ENCODE results near the gene VSIR. TPM values are rescaled to one million over a fixed set of nuclear protein-coding genes. Genes with fewer than 3 reads are reported as not detected.

Gene VSIR
- total RNA-seq, 2 donors from 2014 or later: 18.8 to 19.7 TPM

GRCh38 chr10:71782221-71782916, 9.0 kb upstream of the VSIR start:
- no peak for ATAC-seq
- Mint-ChIP-seq H3K27me3 (peaks cover 0 to 2% of the 10 kb centered on the region in 2 donors), H3K4me1 (ENCODE audit: low read depth in 2 of 2) (peaks cover 2 to 3% of the 10 kb centered on the region in 2 donors), H3K4me3 (no peak overlapping the region), H3K27ac (no peak overlapping the region), H3K9me3 (no peaks in the 10 kb centered on the region), H3K36me3 (no peaks in the 10 kb centered on the region)
- DNase-seq (ENCODE audit: low spot score): no peak

GRCh38 chr10:71780719-71781118, 7.4 kb upstream of the VSIR start:
- Mint-ChIP-seq H3K27me3 (no peaks in the 10 kb centered on the region), H3K27ac (no peak overlapping the region), H3K4me3 (no peak overlapping the region), H3K4me1 (ENCODE audit: low read depth in 2 of 2) (peaks cover 8 to 15% of the 10 kb centered on the region in 2 donors), H3K9me3 (no peaks in the 10 kb centered on the region), H3K36me3 (no peaks in the 10 kb centered on the region)
- no peak for DNase-seq (ENCODE audit: low spot score)
- ATAC-seq: no peak

- peaks cover 14 to 20% of the 10 kb centered on the region in 2 donors for H3K4me1 Mint-ChIP-seq (ENCODE audit: low read depth in 2 of 2)
These were observed 6.8 kb upstream of the VSIR start for GRCh38 chr10:71780156-71780555.

GRCh38 chr10:71779641-71780040, 6.3 kb upstream of the VSIR start:
- no peaks in the 10 kb centered on the region for H3K27me3 Mint-ChIP-seq
- no peak for ATAC-seq
- H3K9me3 Mint-ChIP-seq: no peaks in the 10 kb centered on the region
- peaks cover 15 to 23% of the 10 kb centered on the region in 2 donors for H3K4me1 Mint-ChIP-seq (ENCODE audit: low read depth in 2 of 2)
- no peaks in the 10 kb centered on the region for H3K36me3 Mint-ChIP-seq
- H3K4me3 Mint-ChIP-seq: no peak overlapping the region
- no peak overlapping the region for H3K27ac Mint-ChIP-seq
- no peak for DNase-seq (ENCODE audit: low spot score)

More at GRCh38 chr10:71780156-71780555, 6.8 kb upstream of the VSIR start:
- Mint-ChIP-seq H3K36me3 (no peaks in the 10 kb centered on the region), H3K4me3 (no peak overlapping the region), H3K9me3 (no peaks in the 10 kb centered on the region), H3K27ac (no peak overlapping the region), H3K27me3 (no peaks in the 10 kb centered on the region)
- DNase-seq (ENCODE audit: low spot score) (no peak), ATAC-seq (no peak)

DNA sequence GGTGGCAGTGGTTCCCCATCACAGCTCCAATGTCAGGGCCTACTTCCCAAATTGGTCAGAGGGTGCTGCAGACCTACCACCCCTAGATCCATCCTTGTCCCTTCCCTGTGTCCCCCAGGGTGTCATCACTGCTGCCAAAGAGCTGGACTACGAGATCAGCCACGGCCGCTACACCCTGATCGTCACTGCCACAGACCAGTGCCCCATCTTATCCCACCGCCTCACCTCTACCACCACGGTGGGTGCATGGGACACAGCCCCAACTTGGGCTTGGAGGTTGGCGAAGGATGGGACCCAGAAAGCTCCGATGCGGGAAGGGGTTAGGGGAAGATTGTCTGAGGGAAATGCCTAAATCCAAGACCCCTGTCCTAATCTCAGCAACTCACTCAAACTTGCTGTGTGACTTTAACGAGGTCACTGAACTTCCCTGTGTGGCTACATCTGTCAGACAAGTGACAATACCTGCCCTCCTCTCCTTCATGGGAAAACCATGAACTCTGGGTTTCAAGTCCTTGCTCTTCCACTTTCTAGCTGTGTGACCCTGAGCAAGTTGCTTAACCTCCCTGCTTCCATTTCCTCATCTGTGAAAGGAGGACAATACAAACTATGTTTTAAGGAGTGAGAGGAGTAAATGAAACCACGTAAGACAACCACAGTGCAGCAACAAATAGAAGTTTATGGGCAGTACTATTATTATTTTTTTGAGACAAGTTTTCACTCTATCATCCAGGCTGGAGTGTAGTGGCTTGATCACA, 4.9 kb upstream of the VSIR start:
- no peaks in the 10 kb centered on the region for H3K9me3 Mint-ChIP-seq
- H3K27ac Mint-ChIP-seq: no peak overlapping the region
- H3K4me1 Mint-ChIP-seq (ENCODE audit: low read depth in 2 of 2): peaks cover 25 to 35% of the 10 kb centered on the region in 2 donors
- H3K4me3 Mint-ChIP-seq: no peak overlapping the region
- DNase-seq (ENCODE audit: low spot score): no peak
- no peaks in the 10 kb centered on the region for H3K36me3 Mint-ChIP-seq
- no peaks in the 10 kb centered on the region for H3K27me3 Mint-ChIP-seq
- no peak for ATAC-seq

DNA sequence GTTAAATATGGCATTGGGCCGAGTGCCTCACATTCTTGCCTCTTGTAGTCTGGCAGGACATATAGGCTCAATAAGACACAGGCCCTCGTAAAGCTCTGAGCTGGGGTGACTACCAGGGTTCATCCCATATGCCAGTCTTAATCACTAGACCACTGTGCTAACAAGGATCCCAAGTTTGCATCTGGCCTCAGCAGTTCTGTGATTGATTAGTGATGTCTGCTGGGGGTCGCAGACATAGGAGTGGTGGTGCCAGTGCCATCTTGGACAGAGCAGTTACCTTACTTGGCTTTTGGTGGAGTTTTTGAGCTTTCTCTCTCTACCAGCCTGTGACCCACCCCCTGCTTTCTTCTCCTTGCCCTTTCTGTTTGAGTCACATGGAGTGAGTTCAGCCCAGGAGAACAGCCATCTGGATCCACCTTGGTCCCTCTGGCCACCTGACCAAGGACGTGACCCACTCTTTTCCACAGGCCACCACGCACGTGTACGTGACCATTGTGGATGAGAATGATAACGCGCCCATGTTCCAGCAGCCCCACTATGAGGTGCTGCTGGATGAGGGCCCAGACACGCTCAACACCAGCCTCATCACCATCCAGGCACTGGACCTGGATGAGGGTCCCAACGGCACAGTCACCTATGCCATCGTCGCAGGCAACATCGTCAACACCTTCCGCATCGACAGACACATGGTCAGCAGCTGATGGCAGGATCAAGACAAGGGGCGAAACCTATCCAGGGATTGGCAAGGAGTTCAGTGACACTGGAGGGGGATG, 4.1 kb upstream of the VSIR start:
- Mint-ChIP-seq H3K27ac (peak overlapping the region in 1 of 2 donors; percentile 50), H3K36me3 (no peaks in the 10 kb centered on the region), H3K4me3 (no peak overlapping the region), H3K4me1 (ENCODE audit: low read depth in 2 of 2) (peaks cover 27 to 36% of the 10 kb centered on the region in 2 donors), H3K27me3 (no peaks in the 10 kb centered on the region), H3K9me3 (no peaks in the 10 kb centered on the region)
- DNase-seq (ENCODE audit: low spot score) (no peak), ATAC-seq (no peak)

- DNase-seq (ENCODE audit: low spot score) (no peak), ATAC-seq (no peak)
- Mint-ChIP-seq H3K4me3 (no peak overlapping the region), H3K36me3 (no peaks in the 10 kb centered on the region), H3K27me3 (no peaks in the 10 kb centered on the region), H3K4me1 (ENCODE audit: low read depth in 2 of 2) (peaks cover 36 to 45% of the 10 kb centered on the region in 2 donors), H3K27ac (peak overlapping the region; percentile 38 to 58), H3K9me3 (no peaks in the 10 kb centered on the region)
These were observed 3.2 kb upstream of the VSIR start for GRCh38 chr10:71776481-71776925.

GRCh38 chr10:71774916-71775702, 1.8 kb upstream of the VSIR start:
- peak overlapping the region; percentile 97 to 99 for H3K27ac Mint-ChIP-seq
- H3K9me3 Mint-ChIP-seq: no peaks in the 10 kb centered on the region
- peak overlapping the region; percentile 41 for H3K4me3 Mint-ChIP-seq
- no peaks in the 10 kb centered on the region for H3K36me3 Mint-ChIP-seq
- H3K4me1 Mint-ChIP-seq (ENCODE audit: low read depth in 2 of 2): peaks cover 44 to 57% of the 10 kb centered on the region in 2 donors
- H3K27me3 Mint-ChIP-seq: no peaks in the 10 kb centered on the region
- ATAC-seq (peak; percentile 44 to 46), DNase-seq (ENCODE audit: low spot score) (no peak)

GRCh38 chr10:71772832-71773220, 494 bp downstream of the VSIR start:
- H3K27ac Mint-ChIP-seq: peak overlapping the region; percentile 97 to 99
- H3K4me1 Mint-ChIP-seq (ENCODE audit: low read depth in 2 of 2): peaks cover 63 to 76% of the 10 kb centered on the region in 2 donors
- no peaks in the 10 kb centered on the region for H3K9me3 Mint-ChIP-seq
- ATAC-seq (no peak), DNase-seq (ENCODE audit: low spot score) (no peak)
- peak overlapping the region; percentile 79 for H3K4me3 Mint-ChIP-seq
- H3K27me3 Mint-ChIP-seq: no peaks in the 10 kb centered on the region
- H3K36me3 Mint-ChIP-seq: no peaks in the 10 kb centered on the region

DNA sequence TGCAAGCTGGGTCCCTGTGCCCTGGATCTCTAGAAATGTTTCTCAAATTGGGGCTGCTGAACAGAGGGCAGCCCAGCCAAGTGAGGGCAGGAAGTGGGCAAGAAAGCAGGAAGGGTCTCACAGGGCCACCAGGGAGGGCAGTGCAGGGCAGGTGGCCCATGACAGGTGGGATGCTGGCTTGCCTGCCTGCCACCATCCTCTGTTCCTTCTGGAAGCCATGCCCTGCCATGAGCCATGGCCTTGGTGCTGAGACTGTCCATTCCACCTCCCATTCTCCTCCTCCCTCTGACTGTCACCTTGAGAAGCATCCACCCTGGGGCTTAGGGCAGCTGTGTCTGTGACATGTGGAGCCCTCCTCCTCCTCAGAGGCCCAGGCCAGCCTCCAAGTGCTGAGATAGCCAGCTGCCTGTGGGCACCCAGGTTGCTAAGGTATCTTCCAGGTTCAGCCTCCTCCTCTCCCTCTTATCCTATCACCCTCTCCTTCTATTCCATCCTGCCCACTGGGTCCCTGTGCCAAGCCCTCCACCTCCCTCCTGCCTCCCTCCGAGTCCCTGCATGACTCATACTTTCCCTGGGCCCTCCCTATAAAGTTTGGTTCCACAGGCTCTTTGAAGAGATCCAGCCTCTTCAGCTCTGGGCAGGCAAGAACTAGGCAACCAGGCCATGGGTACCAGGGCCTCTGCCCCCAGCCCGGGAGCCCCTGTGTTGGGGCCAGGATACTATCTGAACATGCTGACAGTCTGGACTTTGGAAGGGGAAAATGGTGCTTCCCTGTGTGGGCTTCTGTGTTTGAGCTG, 1.3 kb downstream of the VSIR start:
- Mint-ChIP-seq H3K27me3 (no peaks in the 10 kb centered on the region), H3K27ac (peak overlapping the region; percentile 97 to 99), H3K4me1 (ENCODE audit: low read depth in 2 of 2) (peaks cover 69 to 79% of the 10 kb centered on the region in 2 donors), H3K4me3 (peak overlapping the region; percentile 79), H3K9me3 (no peaks in the 10 kb centered on the region), H3K36me3 (no peaks in the 10 kb centered on the region)
- DNase-seq (ENCODE audit: low spot score): no peak
- no peak for ATAC-seq

DNA sequence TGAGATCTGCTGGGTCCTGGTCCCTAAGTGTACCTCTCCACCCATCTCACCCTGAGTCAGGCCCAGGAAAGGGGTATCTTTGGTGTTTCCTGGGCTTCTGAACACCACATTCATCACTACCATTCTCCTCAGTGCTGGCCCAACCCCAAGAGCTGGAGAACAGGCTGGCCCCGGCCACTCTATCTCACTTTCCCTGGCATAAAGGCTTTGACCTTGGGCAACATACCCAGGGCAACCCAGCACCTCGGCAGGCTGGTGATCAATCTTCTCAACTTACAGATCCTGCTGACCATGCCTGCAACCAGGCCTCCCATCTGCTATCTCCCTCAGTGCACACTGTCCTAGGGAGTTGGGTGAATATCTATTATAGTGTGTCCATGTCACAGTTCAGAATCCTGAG, 2.1 kb downstream of the VSIR start:
- Mint-ChIP-seq H3K9me3 (no peaks in the 10 kb centered on the region), H3K27me3 (no peaks in the 10 kb centered on the region), H3K36me3 (no peaks in the 10 kb centered on the region), H3K4me3 (peak overlapping the region; percentile 79), H3K4me1 (ENCODE audit: low read depth in 2 of 2) (peaks cover 73 to 82% of the 10 kb centered on the region in 2 donors), H3K27ac (peak overlapping the region; percentile 97 to 99)
- ATAC-seq (no peak), DNase-seq (ENCODE audit: low spot score) (no peak)

GRCh38 chr10:71770789-71771188, 2.5 kb downstream of the VSIR start:
- no peak for ATAC-seq
- Mint-ChIP-seq H3K27ac (peak overlapping the region; percentile 97 to 99), H3K4me3 (peak overlapping the region; percentile 79), H3K4me1 (ENCODE audit: low read depth in 2 of 2) (peaks cover 72 to 78% of the 10 kb centered on the region in 2 donors), H3K27me3 (no peaks in the 10 kb centered on the region), H3K36me3 (no peaks in the 10 kb centered on the region), H3K9me3 (no peaks in the 10 kb centered on the region)
- DNase-seq (ENCODE audit: low spot score): no peak

Data from natural killer cell treated with Interleukin-12 subunit alpha and Interleukin-12 subunit beta and Interleukin-15 and Interleukin-18, amount 100 ng/mL, for 72 hours (primary cell).